Nephron progenitor cell (in vitro differentiated cells): ENCODE results near the gene DHRS12.

Experiments used
- DNase-seq: peaks from one replicate; pipeline ENCODE4 v3.0.0; 2021
- H3K27ac Mint-ChIP-seq: 2 replicates; pipeline ENCODE4 v1.8.0; 2021; ENCODE audit warnings: mild to moderate bottlenecking, moderate library complexity, mixed read lengths
- H3K27me3 Mint-ChIP-seq: 2 replicates; pipeline ENCODE4 v1.8.0; 2021; ENCODE audit warnings: mild to moderate bottlenecking, low read depth, mixed read lengths; ENCODE audit not compliant: poor library complexity
- H3K36me3 Mint-ChIP-seq: 2 replicates; pipeline ENCODE4 v1.8.0; 2021; ENCODE audit warnings: low read depth, mixed read lengths
- H3K4me1 Mint-ChIP-seq: 2 replicates; pipeline ENCODE4 v1.8.0; 2021; ENCODE audit warnings: mixed read lengths
- H3K4me3 Mint-ChIP-seq: 2 replicates; pipeline ENCODE4 v1.8.0; 2021; ENCODE audit warnings: mild to moderate bottlenecking, moderate library complexity, mixed read lengths
- H3K9me3 Mint-ChIP-seq: 2 replicates; pipeline ENCODE4 v1.8.0; 2021; ENCODE audit warnings: mild to moderate bottlenecking, moderate library complexity, mixed read lengths
- CTCF ChIP-seq: fragments of 200-600 bp; sonication (generic); IDR thresholded peaks from 2 replicates; pipeline ENCODE4 v1.5.0; 2021; ENCODE audit warnings: antibody characterized with exemption

DHRS12 gene

DNA sequence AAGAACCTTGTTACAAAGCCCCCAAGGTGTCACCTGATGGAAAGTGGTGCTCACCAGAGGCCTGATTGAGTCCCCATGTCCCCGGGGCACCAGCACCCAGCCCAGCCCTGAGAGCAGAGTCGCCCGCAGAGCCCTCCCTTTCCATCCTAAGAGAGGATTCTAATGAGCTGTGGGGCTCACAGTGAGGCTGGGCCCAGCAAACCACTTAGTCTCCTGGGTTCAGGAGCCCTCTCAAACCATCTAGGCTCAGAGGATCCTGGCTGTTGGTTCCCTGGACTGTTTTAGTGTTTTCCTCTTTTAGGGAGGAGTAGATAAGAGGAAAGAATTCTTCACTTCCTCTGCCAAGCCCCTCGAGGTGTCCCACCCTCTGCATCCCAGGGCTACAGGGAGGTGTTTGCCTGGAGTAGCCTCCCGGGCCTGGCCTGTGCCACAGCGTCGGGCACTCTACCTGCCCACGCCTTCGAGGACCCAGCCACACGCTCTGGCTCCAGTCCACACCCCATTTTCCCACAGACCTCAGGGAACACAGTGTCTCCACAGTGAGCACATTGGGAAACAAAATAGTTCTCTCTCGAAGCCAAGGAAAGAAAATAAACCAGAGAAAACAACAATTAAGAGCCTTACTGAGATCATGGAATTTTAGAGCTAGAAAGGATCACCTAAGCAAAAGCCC lies 34.4 kb downstream of the DHRS12 start:
- H3K4me1 Mint-ChIP-seq = peaks cover 12% of the 10 kb centered on the region
- DNase-seq = no peak
- H3K27ac Mint-ChIP-seq = peak overlapping the region; percentile 86
- no peak overlapping the region for H3K4me3 Mint-ChIP-seq
- no peak for TF ChIP-seq CTCF
- no peaks in the 10 kb centered on the region for H3K9me3 Mint-ChIP-seq
- no peaks in the 10 kb centered on the region for H3K36me3 Mint-ChIP-seq
- H3K27me3 Mint-ChIP-seq = peaks cover 3% of the 10 kb centered on the region

DNA sequence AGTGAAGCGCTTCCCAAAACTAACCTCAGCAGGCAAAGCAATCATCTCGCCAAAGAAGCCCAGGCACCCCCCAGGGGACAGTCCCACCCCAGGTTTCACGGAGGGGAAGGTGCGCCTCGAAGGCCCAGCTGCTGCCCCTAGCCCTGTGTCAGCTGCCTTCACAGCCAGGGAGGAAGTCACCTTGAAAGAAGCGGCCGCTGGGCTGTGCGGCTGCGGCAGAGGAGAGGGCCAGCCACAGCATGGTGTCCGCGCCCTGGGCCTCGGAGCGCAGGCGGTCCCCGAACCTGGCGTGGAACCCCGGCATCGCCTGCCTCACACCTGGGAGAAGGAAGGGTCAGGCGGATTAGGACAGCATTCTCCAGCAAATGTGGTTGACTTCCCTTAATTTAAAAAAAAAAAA lies 35.0 kb downstream of the DHRS12 start:
- Mint-ChIP-seq H3K36me3 (no peaks in the 10 kb centered on the region), H3K9me3 (no peaks in the 10 kb centered on the region), H3K4me1 (peaks cover 17% of the 10 kb centered on the region), H3K4me3 (no peak overlapping the region), H3K27ac (no peak overlapping the region), H3K27me3 (peaks cover 3% of the 10 kb centered on the region)
- no peak for TF ChIP-seq CTCF
- no peak for DNase-seq

- Mint-ChIP-seq H3K27me3 (peaks cover 3% of the 10 kb centered on the region), H3K4me3 (no peak overlapping the region), H3K36me3 (no peaks in the 10 kb centered on the region), H3K9me3 (no peaks in the 10 kb centered on the region), H3K4me1 (peaks cover 19% of the 10 kb centered on the region), H3K27ac (peak overlapping the region; percentile 36)
- peak; percentile 21 for DNase-seq
- peak; percentile 41 for TF ChIP-seq CTCF
Measured at GRCh38 chr13:51768378-51768921, 35.5 kb downstream of the DHRS12 start.

DNA sequence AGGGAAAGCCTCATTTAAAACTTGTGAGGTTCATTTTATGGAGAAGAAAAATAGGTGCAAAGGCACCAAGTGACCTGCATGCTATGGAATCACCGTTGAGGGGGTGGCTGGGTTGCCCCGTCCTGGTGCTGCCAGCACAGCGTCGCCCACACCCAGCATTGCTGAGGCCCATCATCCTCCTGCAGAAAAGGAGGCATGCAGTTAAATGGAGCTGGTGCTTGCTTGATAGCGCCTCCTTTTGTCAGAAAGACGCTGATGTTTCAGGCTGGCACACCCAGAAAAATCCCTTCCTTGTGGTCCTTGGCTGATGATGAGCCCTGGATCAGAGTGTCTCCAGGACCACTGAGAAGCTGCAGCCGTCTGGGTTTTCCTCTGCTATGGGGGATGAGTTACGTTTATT lies 36.9 kb downstream of the DHRS12 start:
- Mint-ChIP-seq H3K27me3 (peaks cover 3% of the 10 kb centered on the region), H3K9me3 (no peaks in the 10 kb centered on the region), H3K4me3 (no peak overlapping the region), H3K4me1 (peaks cover 19% of the 10 kb centered on the region), H3K36me3 (peaks cover 7% of the 10 kb centered on the region), H3K27ac (no peak overlapping the region)
- DNase-seq = no peak
- no peak for TF ChIP-seq CTCF

- Mint-ChIP-seq H3K27ac (no peak overlapping the region), H3K4me3 (no peak overlapping the region), H3K9me3 (no peaks in the 10 kb centered on the region), H3K27me3 (no peaks in the 10 kb centered on the region), H3K36me3 (peaks cover 15% of the 10 kb centered on the region), H3K4me1 (peaks cover 33% of the 10 kb centered on the region)
- no peak for TF ChIP-seq CTCF
- DNase-seq = no peak
Measured at GRCh38 chr13:51765142-51765515, 38.8 kb downstream of the DHRS12 start.
